H1 (cell line): ENCODE measurements around the gene KIF13A. TPM values are rescaled to one million over a fixed set of nuclear protein-coding genes. Genes with fewer than 3 reads are reported as not detected.
A peak's percentile ranks its signal among the peaks of the same experiment; 100 is the strongest.

Experiments
- CTCF ChIA-PET: fragments of 300-600 bp; sonication (Branson Sonifier 250); formaldehyde crosslinking; loops from one replicate; lab custom pipeline; 2021; ENCODE audit not compliant: partially characterized antibody; lab: Charles Lee
- POLR2A ChIA-PET: fragments of 300-600 bp; sonication (Branson Sonifier 250); formaldehyde crosslinking; loops from one replicate; lab custom pipeline; 2021; ENCODE audit warnings: inconsistent platforms; ENCODE audit not compliant: partially characterized antibody; lab: Charles Lee
- DNase-seq, 2 experiments: peaks; one replicate each; pipeline versions ENCODE4 v3.0.0 to v3.0.0-alpha.2; 2010 to 2022; ENCODE audit warnings: low spot score in 2 of 2, low read depth in 1 of 2, mixed read lengths in 1 of 2
- FAIRE-seq: peaks from 2 replicates; lab custom pipeline; 2011; peaks lifted over from hg19 to GRCh38; lab: Jason Lieb, UNC
- H2AFZ ChIP-seq: 2 replicates; pipeline ENCODE4 v1.8.1; 2012; ENCODE audit warnings: low read length, inconsistent platforms
- H2AK5ac ChIP-seq: 2 replicates; pipeline ENCODE4 v1.6.1; 2013; ENCODE audit warnings: low read depth, low read length
- H2BK120ac ChIP-seq: replicated peaks from 2 replicates; pipeline ENCODE3; 2013; ENCODE audit warnings: low read depth, low read length, inconsistent platforms
- H2BK12ac ChIP-seq: 2 replicates; pipeline ENCODE4 v1.6.1; 2013; ENCODE audit warnings: low read depth, low read length
- H2BK15ac ChIP-seq: 2 replicates; pipeline ENCODE4 v1.6.1; 2013; ENCODE audit warnings: low read length
- H2BK20ac ChIP-seq: 2 replicates; pipeline ENCODE4 v1.6.1; 2013; ENCODE audit warnings: low read length
- H2BK5ac ChIP-seq: 2 replicates; pipeline ENCODE4 v1.6.1; 2013; ENCODE audit warnings: low read depth, low read length
- H3K14ac ChIP-seq: 2 replicates; pipeline ENCODE4 v1.6.1; 2013; ENCODE audit warnings: inconsistent platforms; ENCODE audit not compliant: insufficient read length
- H3K18ac ChIP-seq: 2 replicates; pipeline ENCODE4 v1.6.1; 2013; ENCODE audit warnings: low read length; ENCODE audit errors: extremely low read depth
- H3K23ac ChIP-seq: 2 replicates; pipeline ENCODE4 v1.6.1; 2013; ENCODE audit warnings: inconsistent platforms; ENCODE audit not compliant: insufficient read length
- H3K23me2 ChIP-seq: 2 replicates; pipeline ENCODE4 v1.6.1; 2013; ENCODE audit warnings: low read depth, low read length
- H3K27ac ChIP-seq: 2 replicates; pipeline ENCODE4 v1.6.1; 2011; ENCODE audit warnings: low read depth, low read length, inconsistent platforms
- H3K27me3 ChIP-seq, 4 experiments: replicated peaks in 1 of 4; 1 replicate in 1 of 4; 2 replicates in 3 of 4; pipeline versions ENCODE4 v1.6.1 to v1.8.1; 2011 to 2013; ENCODE audit warnings: low read length in 3 of 4, mild to moderate bottlenecking in 3 of 4, inconsistent platforms in 2 of 4, mixed read lengths in 2 of 4, moderate library complexity in 1 of 4; ENCODE audit not compliant: control insufficient read depth in 3 of 4, insufficient read depth in 3 of 4; ENCODE audit errors: extremely low read depth in 1 of 4
- H3K36me3 ChIP-seq, 4 experiments: 2 replicates each; pipeline versions ENCODE4 v1.6.1 to v1.8.1; 2011 to 2013; ENCODE audit warnings: mild to moderate bottlenecking in 4 of 4, low read length in 3 of 4, moderate library complexity in 2 of 4, control low read depth in 1 of 4, inconsistent platforms in 1 of 4; ENCODE audit not compliant: insufficient read depth in 4 of 4, control insufficient read depth in 2 of 4
- H3K4ac ChIP-seq: replicated peaks from 2 replicates; pipeline ENCODE3; 2013; ENCODE audit warnings: low read length, low read depth, mixed read lengths, inconsistent platforms; ENCODE audit not compliant: insufficient read length
- H3K4me1 ChIP-seq, 4 experiments: replicated peaks in 1 of 4; 1 replicate in 1 of 4; 2 replicates in 3 of 4; pipeline versions ENCODE4 v1.6.1 to v1.8.1; 2011 to 2013; ENCODE audit warnings: low read length in 3 of 4, inconsistent platforms in 2 of 4, mixed read lengths in 1 of 4; ENCODE audit not compliant: insufficient read depth in 4 of 4, control insufficient read depth in 3 of 4
- H3K4me2 ChIP-seq, 2 experiments: 2 replicates each; pipeline versions ENCODE4 v1.6.1 to v1.8.1; 2011 to 2013; ENCODE audit warnings: low read depth in 2 of 2, low read length in 2 of 2, control low read depth in 1 of 2, inconsistent platforms in 1 of 2, mild to moderate bottlenecking in 1 of 2; ENCODE audit not compliant: insufficient read depth in 1 of 2
- H3K4me3 ChIP-seq, 4 experiments: fragments of 200-600, 300-600 bp in 1 of 4; sonication (generic), shearing (Covaris generic), sonication (Bioruptor Twin) in 1 of 4; 2 replicates each; pipeline versions ENCODE4 v1.5.1 to v1.8.1; 2011 to 2016; ENCODE audit warnings: low read length in 4 of 4, low read depth in 3 of 4, control low read depth in 2 of 4, inconsistent platforms in 2 of 4, mild to moderate bottlenecking in 2 of 4, mixed read lengths in 1 of 4, moderate library complexity in 1 of 4; ENCODE audit not compliant: insufficient read depth in 2 of 4; ENCODE audit errors: extremely low read depth in 1 of 4
- H3K56ac ChIP-seq: replicated peaks from 2 replicates; pipeline ENCODE3; 2013; ENCODE audit warnings: low read depth, mild to moderate bottlenecking, mixed read lengths, low read length, inconsistent platforms; ENCODE audit not compliant: insufficient read length
- H3K79me1 ChIP-seq: 2 replicates; pipeline ENCODE4 v1.6.1; 2013; ENCODE audit warnings: low read depth, low read length, control low read depth
- H3K79me2 ChIP-seq, 2 experiments: 2 replicates each; pipeline versions ENCODE4 v1.6.1 to v1.8.1; 2012 to 2013; ENCODE audit warnings: low read length in 2 of 2, mild to moderate bottlenecking in 2 of 2, inconsistent platforms in 1 of 2; ENCODE audit not compliant: insufficient read depth in 2 of 2, control insufficient read depth in 1 of 2
- H3K9ac ChIP-seq, 4 experiments: replicated peaks in 1 of 4; 1 replicate in 1 of 4; 2 replicates in 3 of 4; pipeline versions ENCODE4 v1.6.1 to v1.8.1; 2011 to 2013; ENCODE audit warnings: low read depth in 3 of 4, low read length in 3 of 4, control low read depth in 2 of 4, mild to moderate bottlenecking in 2 of 4, moderate library complexity in 2 of 4, inconsistent platforms in 1 of 4; ENCODE audit errors: extremely low read depth in 1 of 4
- H3K9me3 ChIP-seq, 2 experiments: 2 replicates each; pipeline versions ENCODE4 v1.6.1 to v1.8.1; 2012 to 2013; ENCODE audit warnings: mild to moderate bottlenecking in 2 of 2, moderate library complexity in 2 of 2, control low read depth in 1 of 2, inconsistent platforms in 1 of 2, low read depth in 1 of 2, low read length in 1 of 2, mixed read lengths in 1 of 2; ENCODE audit not compliant: insufficient read depth in 2 of 2
- H4K20me1 ChIP-seq, 2 experiments: replicated peaks in 1 of 2; 2 replicates each; pipeline versions ENCODE3 to v1.8.1; 2011 to 2013; ENCODE audit warnings: inconsistent platforms in 2 of 2, low read length in 2 of 2, mild to moderate bottlenecking in 1 of 2; ENCODE audit not compliant: insufficient read depth in 2 of 2, control insufficient read depth in 1 of 2
- H4K5ac ChIP-seq: 2 replicates; pipeline ENCODE4 v1.6.1; 2013; ENCODE audit warnings: low read length, low read depth, mixed read lengths, inconsistent platforms; ENCODE audit not compliant: insufficient read length
- H4K8ac ChIP-seq: 2 replicates; pipeline ENCODE4 v1.8.0; 2013; ENCODE audit warnings: mild to moderate bottlenecking, moderate library complexity, low read length, inconsistent platforms; ENCODE audit not compliant: insufficient read depth; ENCODE audit errors: extremely low read depth
- H4K91ac ChIP-seq: replicated peaks from 2 replicates; pipeline ENCODE3; 2013; ENCODE audit warnings: low read length, mixed read lengths, inconsistent platforms; ENCODE audit not compliant: insufficient read length
- GABPA ChIP-seq: IDR thresholded peaks from 2 replicates; pipeline ENCODE4 v1.6.1; 2011; ENCODE audit warnings: mild to moderate bottlenecking, low read length, moderate library complexity, borderline replicate concordance; ENCODE audit not compliant: insufficient read depth
- KDM4A ChIP-seq: IDR thresholded peaks from one replicate; pipeline ENCODE4 v1.7.1; 2012; ENCODE audit warnings: low read depth, mild to moderate bottlenecking, moderate library complexity, low read length, inconsistent platforms; ENCODE audit not compliant: severe bottlenecking
- MAFK ChIP-seq: IDR thresholded peaks from 2 replicates; pipeline ENCODE4 v1.6.1; 2012; ENCODE audit warnings: low read depth, mild to moderate bottlenecking, improper control_type of control experiment, low read length
- NANOG ChIP-seq: IDR thresholded peaks from 2 replicates; pipeline ENCODE4 v1.6.1; 2011; ENCODE audit warnings: low read length, low read depth, mild to moderate bottlenecking, inconsistent platforms; ENCODE audit not compliant: insufficient read depth, poor library complexity, severe bottlenecking
- PHF8 ChIP-seq: fragments of 200-600 bp; sonication (generic); conservative IDR thresholded peaks from 2 replicates; pipeline ENCODE4 v1.7.1; 2012; ENCODE audit warnings: low read depth, mild to moderate bottlenecking, inconsistent platforms, low read length, moderate library complexity
- POU5F1 ChIP-seq: IDR thresholded peaks from 2 replicates; pipeline ENCODE4 v1.6.1; 2011; ENCODE audit warnings: low read depth, mild to moderate bottlenecking, low read length, moderate library complexity
- RNF2 ChIP-seq: fragments of 200-900, 300-1000 bp; sonication (generic); IDR thresholded peaks from 2 replicates; pipeline ENCODE4 v1.7.1; 2016; ENCODE audit warnings: borderline replicate concordance, low read depth, mild to moderate bottlenecking, antibody characterized with exemption, low read length; ENCODE audit not compliant: poor library complexity, severe bottlenecking; ENCODE audit errors: missing control alignments
- TAF7 ChIP-seq: optimal IDR thresholded peaks from 2 replicates; pipeline ENCODE3; 2011; ENCODE audit warnings: low read depth, mild to moderate bottlenecking, inconsistent platforms, low read length, moderate library complexity, borderline replicate concordance
- polyA plus RNA-seq, 7 experiments: library from polyadenylated mRNA; depleted of rRNA in 3 of 7; stranded (reverse) in 5 of 7; unstranded in 2 of 7; fragments of >200 nt in 5 of 7; fragments of 200-250 nt in 2 of 7; gene quantifications; 1 replicate in 5 of 7; 2 replicates in 1 of 7; 4 replicates in 1 of 7; pipeline versions ENCODE4 v1.2.1 to v1.2.3, GENCODE V29; 2011 to 2013; ENCODE audit warnings: missing spikeins in 2 of 7, mixed read lengths in 2 of 7
- total RNA-seq: library from RNA; stranded (reverse); fragmentation: NEBNext Ultra II Directional; extraction: Animal tissue kit (Norgen Biotek cat#: 25700); gene quantifications from 2 replicates; pipeline ENCODE4 v1.2.1, GENCODE V29; 2021

The KIF13A gene
- total and polyA plus RNA-seq, 2 of the 8 experiments (the other 6 are each of a cell fraction or from before 2014, with no cell fraction given) = 14.7 to 40.8 TPM

- Histone ChIP-seq H3K27ac (no peak overlapping the region), H2BK12ac (no peak overlapping the region), H3K27me3 (no peaks in the 10 kb centered on the region), H3K4me1 (peaks cover 0 to 20% (median 7%) of the 10 kb centered on the region in 4 experiments; a peak in 4 of 7 replicates), H4K8ac (no peak overlapping the region), H2AK5ac (no peak overlapping the region), H2BK5ac (no peak overlapping the region), H3K23ac (no peak overlapping the region), H2AFZ (no peak overlapping the region), H3K9ac (no peak overlapping the region), H4K5ac (no peak overlapping the region), H3K4me3 (no peak overlapping the region; a peak in 1 of 8 replicates), H3K56ac (no peak overlapping the region), H3K9me3 (no peaks in the 10 kb centered on the region)
- CTCF ChIA-PET = no interaction called here
- TF ChIP-seq KDM4A (no peak), MAFK (no peak), TAF7 (no peak), RNF2 (no peak), GABPA (no peak), PHF8 (no peak), NANOG (no peak), POU5F1 (no peak)
- TF ChIP-seq, all 59 proteins: peak for 0
- Histone ChIP-seq H4K20me1 (no peaks in the 10 kb centered on the region), H4K91ac (no peak overlapping the region), H3K18ac (no peak overlapping the region), H2BK20ac (no peak overlapping the region), H2BK120ac (no peak overlapping the region), H3K23me2 (no peaks in the 10 kb centered on the region), H3K79me2 (peaks cover 0 to 87% of the 10 kb centered on the region in 2 experiments; a peak in 3 of 4 replicates), H3K4me2 (peak overlapping the region in 1 of 2 experiments; percentile 8; a peak in 1 of 4 replicates), H2BK15ac (no peak overlapping the region), H3K36me3 (no peaks in the 10 kb centered on the region), H3K4ac (no peak overlapping the region), H3K14ac (no peak overlapping the region), H3K79me1 (peaks cover 3% of the 10 kb centered on the region; the same call in 1 of the 2 replicates)
- no peak for DNase-seq
- POLR2A ChIA-PET = no interaction called here
- FAIRE-seq = no peak
These were observed 56.2 kb downstream of the KIF13A start for GRCh38 chr6:17931227-17931626.
